ENCODE results near the gene MB.

GRCh38 chr22:35637254-35637653 lies 20.1 kb upstream of the MB start:
- TF ChIP-seq POLR2AphosphoS5 (IDR thresholded peaks at IDR 0.05) (no peak), CTCF (IDR thresholded peaks at IDR 0.05) (no peak)

Measured in prostate gland (tissue), 2 donors.